Osteocyte (in vitro differentiated cells): ENCODE measurements around the gene CIAPIN1. TPM values are rescaled to one million over a fixed set of nuclear protein-coding genes. Genes with fewer than 3 reads are reported as not detected.
A peak's percentile ranks its signal among the peaks of the same experiment; 100 is the strongest.

Experiments
- DNase-seq: peaks from one replicate; pipeline ENCODE4 v3.0.0; 2021; ENCODE audit warnings: mixed read lengths; ENCODE audit not compliant: unreplicated experiment; ENCODE audit errors: extremely low spot score
- H3K27ac Mint-ChIP-seq: one replicate; pipeline ENCODE4 v1.8.0; 2021; ENCODE audit warnings: mild to moderate bottlenecking, mixed read lengths; ENCODE audit not compliant: unreplicated experiment
- H3K27me3 Mint-ChIP-seq: one replicate; pipeline ENCODE4 v1.8.0; 2021; ENCODE audit warnings: mixed read lengths; ENCODE audit not compliant: unreplicated experiment
- H3K36me3 Mint-ChIP-seq: one replicate; pipeline ENCODE4 v1.8.0; 2021; ENCODE audit warnings: mixed read lengths; ENCODE audit not compliant: unreplicated experiment
- H3K4me1 Mint-ChIP-seq: one replicate; pipeline ENCODE4 v1.8.0; 2021; ENCODE audit warnings: mixed read lengths; ENCODE audit not compliant: unreplicated experiment
- H3K4me3 Mint-ChIP-seq: one replicate; pipeline ENCODE4 v1.8.0; 2021; ENCODE audit warnings: mild to moderate bottlenecking, moderate library complexity, mixed read lengths; ENCODE audit not compliant: unreplicated experiment
- H3K9me3 Mint-ChIP-seq: one replicate; pipeline ENCODE4 v1.8.0; 2021; ENCODE audit warnings: mixed read lengths; ENCODE audit not compliant: unreplicated experiment
- total RNA-seq: library from RNA; stranded (reverse); gene quantifications from 2 replicates; pipeline ENCODE4 v1.2.1, GENCODE V29; 2021
- TF ChIP-seq, protein P1 (sequence below): fragments of 200-600 bp; sonication (generic); IDR thresholded peaks from 2 replicates; pipeline ENCODE4 v1.5.0; 2021; ENCODE audit warnings: antibody characterized with exemption, mild to moderate bottlenecking, moderate library complexity

The CIAPIN1 gene
- total RNA-seq, 1 donor from 2014 or later = 52.2 TPM

DNA sequence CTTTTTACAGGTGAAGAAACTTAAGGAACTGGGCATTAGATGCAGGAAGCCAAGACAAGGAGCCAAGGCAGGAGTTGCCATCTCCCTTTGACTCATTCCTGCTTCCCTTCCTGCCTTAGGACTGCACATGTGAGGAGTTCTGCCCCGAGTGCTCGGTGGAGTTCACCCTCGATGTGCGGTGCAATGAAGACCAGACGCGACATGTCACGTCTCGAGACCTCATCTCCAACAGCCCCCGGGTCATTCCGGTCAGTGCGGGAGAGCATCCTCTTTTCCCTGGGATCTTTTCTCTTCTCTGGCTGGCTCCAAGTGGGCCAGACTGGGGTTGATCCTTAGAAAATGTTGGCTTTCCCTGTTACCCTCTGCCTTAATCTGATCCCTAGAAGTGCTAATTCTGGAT is 21.9 kb upstream of the CIAPIN1 start:
- TF ChIP-seq, protein P1, sequence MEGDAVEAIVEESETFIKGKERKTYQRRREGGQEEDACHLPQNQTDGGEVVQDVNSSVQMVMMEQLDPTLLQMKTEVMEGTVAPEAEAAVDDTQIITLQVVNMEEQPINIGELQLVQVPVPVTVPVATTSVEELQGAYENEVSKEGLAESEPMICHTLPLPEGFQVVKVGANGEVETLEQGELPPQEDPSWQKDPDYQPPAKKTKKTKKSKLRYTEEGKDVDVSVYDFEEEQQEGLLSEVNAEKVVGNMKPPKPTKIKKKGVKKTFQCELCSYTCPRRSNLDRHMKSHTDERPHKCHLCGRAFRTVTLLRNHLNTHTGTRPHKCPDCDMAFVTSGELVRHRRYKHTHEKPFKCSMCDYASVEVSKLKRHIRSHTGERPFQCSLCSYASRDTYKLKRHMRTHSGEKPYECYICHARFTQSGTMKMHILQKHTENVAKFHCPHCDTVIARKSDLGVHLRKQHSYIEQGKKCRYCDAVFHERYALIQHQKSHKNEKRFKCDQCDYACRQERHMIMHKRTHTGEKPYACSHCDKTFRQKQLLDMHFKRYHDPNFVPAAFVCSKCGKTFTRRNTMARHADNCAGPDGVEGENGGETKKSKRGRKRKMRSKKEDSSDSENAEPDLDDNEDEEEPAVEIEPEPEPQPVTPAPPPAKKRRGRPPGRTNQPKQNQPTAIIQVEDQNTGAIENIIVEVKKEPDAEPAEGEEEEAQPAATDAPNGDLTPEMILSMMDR = no peak
- no peak overlapping the region for H3K27ac Mint-ChIP-seq

DNA sequence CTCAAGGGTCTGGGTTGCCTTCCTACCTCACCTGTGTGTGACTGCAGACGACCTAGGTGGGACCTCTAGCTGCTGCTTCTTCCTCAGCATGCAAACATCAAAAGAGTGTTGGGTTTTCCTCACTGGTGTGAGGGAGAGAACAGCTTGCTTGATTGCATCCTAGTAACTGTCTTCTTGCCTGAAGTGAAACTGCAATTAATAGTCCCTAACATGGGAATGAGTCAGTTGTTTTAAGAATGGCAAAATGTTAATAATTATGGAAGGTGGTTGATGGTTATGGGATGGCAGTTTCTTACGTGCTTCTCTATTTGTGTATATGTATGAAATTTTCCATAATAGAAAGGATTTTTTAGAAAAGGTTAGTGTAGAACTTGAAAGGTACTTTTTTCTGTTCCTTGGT is 21.2 kb upstream of the CIAPIN1 start:
- Mint-ChIP-seq H3K27ac (no peak overlapping the region), H3K36me3 (peaks cover 43% of the 10 kb centered on the region), H3K4me1 (peaks cover 19% of the 10 kb centered on the region), H3K9me3 (no peaks in the 10 kb centered on the region), H3K27me3 (no peaks in the 10 kb centered on the region), H3K4me3 (no peak overlapping the region)
- DNase-seq = no peak
- TF ChIP-seq, protein P1 = no peak

More for the DNA sequence above, 21.9 kb upstream of the CIAPIN1 start:
- peaks cover 42% of the 10 kb centered on the region for H3K36me3 Mint-ChIP-seq
- DNase-seq = no peak
- no peak overlapping the region for H3K4me3 Mint-ChIP-seq
- H3K4me1 Mint-ChIP-seq = peaks cover 12% of the 10 kb centered on the region
- H3K9me3 Mint-ChIP-seq = no peaks in the 10 kb centered on the region
- no peaks in the 10 kb centered on the region for H3K27me3 Mint-ChIP-seq

DNA sequence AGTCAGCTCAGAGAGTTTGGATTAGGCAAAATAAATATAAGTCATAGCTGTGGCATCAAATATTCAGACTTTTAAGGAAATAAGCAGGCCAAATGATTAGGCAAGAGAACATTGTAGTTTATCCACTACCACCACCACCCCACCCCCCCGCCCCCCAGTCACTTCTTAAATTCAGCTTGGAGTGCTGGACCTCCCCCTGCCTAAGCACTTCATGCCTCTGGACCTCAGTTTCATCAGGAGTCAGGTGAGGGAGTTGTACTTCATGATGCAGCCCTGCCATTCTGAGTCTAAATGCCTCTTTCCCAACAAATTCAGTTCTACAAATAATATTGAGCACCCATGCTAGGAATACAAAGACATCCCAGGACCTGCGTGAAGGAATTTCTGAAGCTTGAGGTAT is 17.3 kb upstream of the CIAPIN1 start:
- no peaks in the 10 kb centered on the region for H3K27me3 Mint-ChIP-seq
- H3K4me3 Mint-ChIP-seq = no peak overlapping the region
- no peak for DNase-seq
- H3K36me3 Mint-ChIP-seq = peaks cover 39% of the 10 kb centered on the region
- H3K4me1 Mint-ChIP-seq = peaks cover 15% of the 10 kb centered on the region
- no peak overlapping the region for H3K27ac Mint-ChIP-seq
- TF ChIP-seq, protein P1 = no peak
- H3K9me3 Mint-ChIP-seq = no peaks in the 10 kb centered on the region

DNA sequence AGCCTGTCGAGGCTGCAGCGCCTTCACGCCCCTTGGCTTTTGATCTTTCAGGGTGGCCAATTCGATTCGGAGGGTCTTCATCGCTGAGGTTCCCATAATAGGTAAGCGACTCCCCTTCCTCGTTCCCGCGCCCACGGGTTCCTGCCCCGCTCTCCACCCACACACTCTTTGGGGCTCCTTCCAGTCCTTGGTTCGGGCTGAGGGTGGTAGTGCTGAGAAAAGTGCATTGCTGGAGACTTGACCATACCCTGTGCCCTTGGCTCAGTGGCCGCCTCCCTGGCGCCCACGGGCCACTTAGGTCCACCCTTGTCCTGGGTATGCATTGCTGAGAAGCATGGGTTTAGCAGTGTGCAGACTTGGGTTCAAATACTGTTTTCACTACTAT is 15.8 kb upstream of the CIAPIN1 start:
- Mint-ChIP-seq H3K4me3 (peak overlapping the region; percentile 100), H3K27ac (peak overlapping the region; percentile 98), H3K27me3 (no peaks in the 10 kb centered on the region), H3K9me3 (no peaks in the 10 kb centered on the region), H3K4me1 (peaks cover 15% of the 10 kb centered on the region), H3K36me3 (peaks cover 30% of the 10 kb centered on the region)
- no peak for DNase-seq
- TF ChIP-seq, protein P1 = no peak

DNA sequence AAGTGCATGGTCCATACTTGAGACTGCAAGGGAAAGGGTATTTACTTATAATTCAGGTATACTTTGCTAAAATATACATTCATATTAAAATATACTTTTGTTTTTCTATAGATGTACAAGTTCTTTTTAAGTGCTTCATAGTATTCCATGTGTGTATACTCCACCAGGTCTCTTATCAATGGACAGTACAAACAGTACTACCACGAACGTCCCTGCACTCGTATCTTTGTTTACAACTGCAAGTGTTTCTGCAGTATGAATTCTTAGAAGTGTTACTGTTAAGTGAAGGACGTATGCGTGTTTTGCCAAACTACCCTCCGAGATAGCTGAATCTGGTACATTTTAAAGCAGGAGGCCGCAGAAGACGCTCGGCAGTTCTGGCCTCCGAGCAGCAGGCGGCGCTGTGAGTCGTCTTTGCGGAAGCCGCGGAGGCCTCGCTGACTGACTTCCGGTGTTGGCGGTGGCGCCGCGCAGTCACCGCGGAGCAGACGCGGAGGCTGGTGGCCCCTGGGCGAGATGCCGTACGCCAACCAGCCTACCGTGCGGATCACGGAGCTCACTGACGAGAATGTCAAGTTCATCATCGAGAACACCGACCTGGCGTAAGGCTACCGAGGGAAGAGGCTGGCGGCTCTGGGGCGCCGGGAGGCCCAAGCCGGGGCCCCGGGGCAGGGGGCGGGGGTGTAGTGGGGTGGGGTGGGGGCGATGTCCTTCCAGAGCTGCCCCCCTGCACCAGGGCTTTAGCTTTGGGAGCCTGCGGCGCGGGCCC is 15.2 kb upstream of the CIAPIN1 start, which contains the start of gene POLR2C:
Gene POLR2C, plus strand, starts transcription at position 471 of the 769 bp plus-strand sequence. Its CDS starts 46 bp downstream, at position 517.
- Mint-ChIP-seq H3K9me3 (no peaks in the 10 kb centered on the region), H3K4me3 (peak within 1 kb of the TSS; percentile 100), H3K27ac (peak within 1 kb of the TSS; percentile 98), H3K36me3 (peaks cover 25% of the 10 kb centered on the region), H3K4me1 (peaks cover 15% of the 10 kb centered on the region), H3K27me3 (no peaks in the 10 kb centered on the region)
- peak; percentile 97 for DNase-seq
- TF ChIP-seq, protein P1 = peak; percentile 97
